GM12891 (cell line): ENCODE measurements around the gene PPP2R3A.

Source experiments
- POLR2A ChIP-seq: IDR thresholded peaks from 2 replicates; pipeline ENCODE4 v1.6.1; 2011; ENCODE audit warnings: low read depth, low read length, control low read depth
- POLR2AphosphoS5 ChIP-seq: IDR thresholded peaks from 2 replicates; pipeline ENCODE4 v1.6.1; 2011; ENCODE audit warnings: low read depth, low read length, control low read depth

DNA sequence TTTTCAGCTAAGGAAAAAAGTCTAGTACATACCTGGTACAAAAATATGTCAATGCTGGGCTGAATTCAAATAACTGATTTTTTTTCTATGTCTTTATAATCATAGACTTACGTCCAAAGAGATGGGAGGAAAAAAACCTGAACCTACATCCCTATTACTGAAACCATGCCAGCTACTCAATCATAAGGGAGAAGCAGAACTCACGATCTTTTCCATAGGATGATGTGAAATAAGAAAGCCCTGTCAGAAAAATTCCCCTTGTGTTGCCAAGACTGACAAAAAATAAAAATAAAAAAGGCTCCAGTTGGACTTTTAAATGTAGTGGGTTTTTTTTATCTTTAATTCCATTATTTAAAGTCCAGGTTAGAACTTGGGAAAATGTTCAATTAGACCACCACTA lies 227.3 kb downstream of the PPP2R3A start:
- TF ChIP-seq POLR2A (no peak), POLR2AphosphoS5 (no peak)
